Motor neuron (in vitro differentiated cells): ENCODE results near the gene APOO. TPM values are rescaled to one million over a fixed set of nuclear protein-coding genes. Genes with fewer than 3 reads are reported as not detected.

Source experiments
- ATAC-seq, 8 experiments: fragments of 200-7000 bp; cut with Tn5 transposase; replicated peaks in 6 of 8; 2 replicates each; pipeline ENCODE4 v1.8.0; 2021; ENCODE audit warnings: mild to moderate bottlenecking in 8 of 8, moderate library complexity in 8 of 8
- H3K27ac ChIP-seq, 2 donors: fragments of 250-450 bp; sonication (Bioruptor Pico); 2 replicates each; pipeline ENCODE4 v1.9.0; 2021; ENCODE audit warnings: antibody characterized with exemption in 2 of 2, mild to moderate bottlenecking in 2 of 2, moderate library complexity in 1 of 2
- H3K4me1 ChIP-seq, 2 donors: fragments of 250-450 bp; sonication (Bioruptor Pico); replicated peaks in 1 of 2; 2 replicates each; pipeline ENCODE4 v1.6.1; 2021; ENCODE audit warnings: antibody characterized with exemption in 2 of 2, mild to moderate bottlenecking in 2 of 2, moderate library complexity in 1 of 2
- H3K4me3 ChIP-seq, 5 donors: fragments of 250-450 bp; sonication (Bioruptor Pico); 2 replicates each; pipeline ENCODE4 v1.9.0; 2021; ENCODE audit warnings: antibody characterized with exemption in 5 of 5, mild to moderate bottlenecking in 5 of 5, moderate library complexity in 4 of 5
- WGBS, 10 experiments: fragments of 450-650 bp; shearing (Covaris generic); methylation state at CpG; one replicate each; pipeline ENCODE4 v1.0.0; 2022; 5-methylcytosine and 5-hydroxymethylcytosine counted together
- in situ Hi-C, 9 experiments: fragments of 400-800 bp; cut with MboI; loops; one replicate each; pipeline ENCODE4 v1.15.0; 2021; ENCODE audit warnings: low sequenced_read_pairs in 9 of 9, low pct_unique_long_range_greater_than_20kb in 2 of 9; ENCODE audit not compliant: unreplicated experiment in 9 of 9
- total RNA-seq, 8 experiments: library from RNA; unstranded; fragments of 300-600 nt; gene quantifications; 2 replicates each; pipeline versions ENCODE4 v1.2.3 to v1.2.4, GENCODE V29; 2022

The APOO gene
- total RNA-seq, 8 experiments from 2014 or later, result 26.1 to 78.8 (median 51.7) TPM

- WGBS, 10 experiments, result 17 to 100% (median 64%) methylated on average over 1 of the region's 6 CpGs; no CpG with 5 or more reads in 6 of the 10 experiments
- ATAC-seq, result peak in 5 of 8 experiments; percentile 57 to 75 (median 66)
These were observed 84.9 kb downstream of the APOO start for GRCh38 chrX:23822841-23823240.

GRCh38 chrX:23822397-23822796, 85.3 kb downstream of the APOO start:
- 0 to 32% (median 29%) methylated on average over 1 to 3 of the region's 3 CpGs; no CpG with 5 or more reads in 7 of the 10 experiments for WGBS, 10 experiments
- H3K4me1 ChIP-seq, result peaks cover 0 to 3% of the 10 kb centered on the region in 2 donors
- peak overlapping the region in 1 of 2 donors; percentile 61 for H3K27ac ChIP-seq
- in situ Hi-C loops, result no loop called here
- peak in 6 of 8 experiments; percentile 74 to 95 (median 87) for ATAC-seq
- H3K4me3 ChIP-seq, result no peak overlapping the region

More at GRCh38 chrX:23822841-23823240, 84.9 kb downstream of the APOO start:
- peak overlapping the region in 1 of 2 donors; percentile 61 for H3K27ac ChIP-seq
- H3K4me1 ChIP-seq, result peaks cover 0 to 3% of the 10 kb centered on the region in 2 donors
- in situ Hi-C loops, result no loop called here
- H3K4me3 ChIP-seq, result no peak overlapping the region

- ATAC-seq, result no peak
- Histone ChIP-seq H3K4me1 (peaks cover 0 to 3% of the 10 kb centered on the region in 2 donors), H3K4me3 (no peak overlapping the region), H3K27ac (no peak overlapping the region)
- WGBS, 10 experiments, result 67 to 94% methylated on average over 1 to 2 of the region's 2 CpGs; no CpG with 5 or more reads in 8 of the 10 experiments
- in situ Hi-C loops, result no loop called here
These were observed 85.9 kb downstream of the APOO start for GRCh38 chrX:23821847-23822246.

GRCh38 chrX:23820235-23820782, 87.4 kb downstream of the APOO start:
- Histone ChIP-seq H3K27ac (no peak overlapping the region), H3K4me1 (peaks cover 0 to 3% of the 10 kb centered on the region in 2 donors), H3K4me3 (no peak overlapping the region)
- in situ Hi-C loops, result no loop called here
- 86 to 100% (median 91%) methylated on average over 1 to 6 of the region's 6 CpGs; no CpG with 5 or more reads in 6 of the 10 experiments for WGBS, 10 experiments
- no peak for ATAC-seq

GRCh38 chrX:23819385-23820234, 88.1 kb downstream of the APOO start:
- ATAC-seq, result peak in 1 of 8 experiments; percentile 41
- in situ Hi-C loops, result no loop called here
- Histone ChIP-seq H3K27ac (no peak overlapping the region), H3K4me3 (no peak overlapping the region), H3K4me1 (peaks cover 0 to 3% of the 10 kb centered on the region in 2 donors)
- WGBS, 10 experiments, result 46 to 100% (median 84%) methylated on average over 1 to 8 of the region's 10 CpGs; no CpG with 5 or more reads in 4 of the 10 experiments

GRCh38 chrX:23817979-23818336, 89.8 kb downstream of the APOO start:
- Histone ChIP-seq H3K4me1 (peaks cover 0 to 3% of the 10 kb centered on the region in 2 donors), H3K4me3 (no peak overlapping the region), H3K27ac (no peak overlapping the region)
- in situ Hi-C loops, result no loop called here
- WGBS, 10 experiments, result 65 to 96% (median 86%) methylated on average over 2 to 3 of the region's 3 CpGs; no CpG with 5 or more reads in 7 of the 10 experiments
- no peak for ATAC-seq

GRCh38 chrX:23816179-23816578, 91.6 kb downstream of the APOO start:
- 0 to 100% (median 100%) methylated on average over 1 to 2 of the region's 4 CpGs; no CpG with 5 or more reads in 7 of the 10 experiments for WGBS, 10 experiments
- no peaks in the 10 kb centered on the region for H3K4me1 ChIP-seq
- no peak for ATAC-seq
- no peak overlapping the region for H3K27ac ChIP-seq
- in situ Hi-C loops, result no loop called here
- H3K4me3 ChIP-seq, result no peak overlapping the region

- H3K4me3 ChIP-seq, result no peak overlapping the region
- no peak overlapping the region for H3K27ac ChIP-seq
- 83 to 100% (median 92%) methylated on average over 1 to 4 of the region's 7 CpGs; no CpG with 5 or more reads in 7 of the 10 experiments for WGBS, 10 experiments
- no peak for ATAC-seq
- H3K4me1 ChIP-seq, result no peaks in the 10 kb centered on the region
- in situ Hi-C loops, result no loop called here
These were observed 92.4 kb downstream of the APOO start for GRCh38 chrX:23815376-23815775.

GRCh38 chrX:23813808-23814207, 93.9 kb downstream of the APOO start:
- in situ Hi-C loops, result no loop called here
- H3K4me3 ChIP-seq, result no peak overlapping the region
- ATAC-seq, result no peak
- WGBS, 10 experiments, result 100% methylated on average over 1 of the region's 1 CpG; no CpG with 5 or more reads in 9 of the 10 experiments
- H3K4me1 ChIP-seq, result no peaks in the 10 kb centered on the region
- H3K27ac ChIP-seq, result no peak overlapping the region

GRCh38 chrX:23811656-23812055, 96.1 kb downstream of the APOO start:
- in situ Hi-C loops, result no loop called here
- Histone ChIP-seq H3K27ac (no peak overlapping the region), H3K4me3 (no peak overlapping the region), H3K4me1 (no peaks in the 10 kb centered on the region)
- 8 to 100% (median 72%) methylated on average over 3 to 6 of the region's 6 CpGs; no CpG with 5 or more reads in 6 of the 10 experiments for WGBS, 10 experiments
- no peak for ATAC-seq

- in situ Hi-C loops, result no loop called here
- ATAC-seq, result peak in 3 of 8 experiments; percentile 40 to 50 (median 50)
- H3K27ac ChIP-seq, result no peak overlapping the region
These were observed 96.6 kb downstream of the APOO start for GRCh38 chrX:23811108-23811651.

GRCh38 chrX:23810279-23810678, 97.5 kb downstream of the APOO start:
- ATAC-seq, result no peak
- no peaks in the 10 kb centered on the region for H3K4me1 ChIP-seq
- in situ Hi-C loops, result no loop called here
- no peak overlapping the region for H3K4me3 ChIP-seq
- no peak overlapping the region for H3K27ac ChIP-seq
- WGBS, 10 experiments, result 48 to 100% (median 97%) methylated on average over 1 to 3 of the region's 3 CpGs; no CpG with 5 or more reads in 7 of the 10 experiments

More at GRCh38 chrX:23811108-23811651, 96.6 kb downstream of the APOO start:
- Histone ChIP-seq H3K4me1 (no peaks in the 10 kb centered on the region), H3K4me3 (no peak overlapping the region)
- 0 to 77% (median 37%) methylated on average over 1 to 8 of the region's 10 CpGs; no CpG with 5 or more reads in 4 of the 10 experiments for WGBS, 10 experiments

- no peak overlapping the region for H3K27ac ChIP-seq
- 51 to 100% (median 80%) methylated on average over 1 to 6 of the region's 9 CpGs; no CpG with 5 or more reads in 7 of the 10 experiments for WGBS, 10 experiments
- in situ Hi-C loops, result no loop called here
- no peak overlapping the region for H3K4me3 ChIP-seq
- no peaks in the 10 kb centered on the region for H3K4me1 ChIP-seq
- no peak for ATAC-seq
These were observed 102.3 kb downstream of the APOO start for GRCh38 chrX:23805389-23805788.
